HuH-7.5 (cell line): ENCODE data around the gene MFN1.
"Not testable (repeated sequence)": the region's sequence is repeated elsewhere in the genome, so short reads cannot be mapped to it uniquely, and the experiment has no call there.

Source experiments
- DNase-seq: peaks from one replicate; pipeline ENCODE4 v3.0.0; 2011; ENCODE audit warnings: low spot score

The MFN1 gene

DNA sequence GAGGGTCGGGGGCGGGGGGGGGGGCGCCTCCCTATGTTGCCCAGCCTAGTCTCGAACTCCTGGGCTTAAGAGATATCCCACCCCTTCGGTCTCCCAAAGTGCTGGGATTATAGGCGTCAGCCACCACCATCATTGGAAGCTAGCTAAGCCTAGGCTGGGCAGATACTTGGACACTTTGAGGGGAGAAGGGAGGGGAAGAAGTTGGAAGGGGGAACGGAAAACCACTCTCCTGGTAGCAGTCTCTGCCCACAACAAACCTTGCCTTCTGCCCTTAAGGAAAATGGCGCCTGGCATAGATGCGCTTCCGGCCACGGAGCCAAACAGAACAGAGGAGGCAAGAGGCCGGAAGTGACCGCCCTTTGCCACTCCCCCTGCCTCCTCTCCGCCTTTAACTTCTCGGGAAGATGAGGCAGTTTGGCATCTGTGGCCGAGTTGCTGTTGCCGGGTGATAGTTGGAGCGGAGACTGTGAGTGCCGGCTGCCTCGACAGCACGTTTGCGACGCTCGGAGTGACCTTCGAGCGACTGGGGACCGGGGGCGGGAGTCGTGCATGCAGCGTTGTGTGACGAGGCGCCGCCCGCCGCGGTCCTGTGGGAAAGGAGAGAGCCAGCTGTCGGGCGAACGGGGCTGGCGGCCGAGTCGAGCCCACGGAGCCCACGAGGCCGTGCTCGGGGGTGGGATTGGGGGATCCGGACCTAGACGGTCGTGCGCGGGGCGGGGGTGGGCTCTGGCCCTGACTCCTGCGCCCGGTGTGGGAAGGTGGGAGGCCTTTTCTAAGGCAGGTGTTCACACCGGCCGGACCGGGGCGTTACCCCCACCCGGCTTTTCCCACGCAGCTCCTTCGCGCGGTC lies at the start of gene MFN1:
Gene MFN1, plus strand, starts transcription at position 365 of the 850 bp plus-strand sequence. CDS start 1,143 bp downstream, outside the sequence.
- DNase-seq: peak; percentile 64

GRCh38 chr3:179297971-179298725 lies 49.4 kb upstream of the MFN1 start:
- DNase-seq: no peak

DNA sequence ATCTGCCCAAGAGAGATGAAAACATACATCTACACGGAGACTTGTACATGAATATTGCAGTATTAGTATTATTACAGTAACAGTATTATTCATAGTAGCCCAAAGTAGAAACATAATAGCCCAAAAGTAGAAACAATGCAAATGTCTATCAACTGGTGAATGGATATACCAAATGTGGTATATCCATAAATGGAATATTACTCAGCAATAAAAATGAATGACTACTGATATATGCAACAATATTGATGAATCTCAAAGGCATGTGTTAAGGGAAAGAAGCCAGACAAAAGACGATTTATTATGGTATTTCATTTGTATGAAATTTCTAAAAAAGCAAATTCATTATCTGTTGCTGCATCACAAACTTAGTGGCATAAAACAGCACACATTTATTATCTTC lies 48.2 kb upstream of the MFN1 start:
- DNase-seq: no peak

GRCh38 chr3:179299999-179300613 lies 47.4 kb upstream of the MFN1 start:
- DNase-seq: no peak

- DNase-seq: no peak
Observed at GRCh38 chr3:179301645-179302044, 45.9 kb upstream of the MFN1 start.

GRCh38 chr3:179302111-179302510 lies 45.4 kb upstream of the MFN1 start:
- DNase-seq: no peak

GRCh38 chr3:179304605-179305004 lies 42.9 kb upstream of the MFN1 start:
- no peak for DNase-seq

DNA sequence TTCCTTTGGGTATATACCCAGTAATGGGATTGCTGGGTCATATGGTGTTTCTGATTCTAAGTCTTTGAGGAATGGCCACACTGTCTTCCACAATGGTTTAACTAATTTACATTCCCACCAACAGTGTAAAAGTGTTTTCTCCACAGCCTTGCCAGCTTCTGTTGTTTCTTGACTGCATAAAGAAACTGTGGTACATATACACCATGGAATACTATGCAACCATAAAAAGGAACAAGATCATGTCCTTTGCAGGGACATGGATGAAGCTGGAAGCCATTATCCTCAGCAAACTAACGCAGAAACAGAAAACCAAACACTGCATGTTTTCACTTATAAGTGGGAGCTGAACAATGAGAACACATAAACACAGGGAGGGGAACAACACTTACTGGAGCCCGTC lies 40.1 kb upstream of the MFN1 start:
- not testable (repeated sequence) for DNase-seq

DNA sequence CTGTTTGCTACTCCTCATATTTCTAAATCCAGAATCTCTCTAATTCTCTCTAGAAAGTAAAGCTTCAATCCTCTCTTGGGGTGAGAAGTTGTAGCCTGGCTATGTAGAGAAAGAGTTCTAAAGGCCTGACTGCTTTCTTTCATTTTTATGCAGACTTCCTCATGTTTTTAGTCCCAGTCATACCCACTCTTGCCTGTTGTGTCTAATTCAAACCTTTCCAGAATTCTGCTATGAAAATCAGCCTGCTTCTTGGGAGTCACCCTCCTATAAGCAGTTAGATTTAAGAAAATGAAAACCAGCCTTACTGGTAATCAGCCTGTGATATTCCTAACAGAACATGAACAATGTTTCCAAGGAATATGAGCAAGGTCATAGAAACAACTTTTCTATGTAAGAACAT lies 39.5 kb upstream of the MFN1 start:
- DNase-seq: no peak

GRCh38 chr3:179309225-179310078 lies 38.1 kb upstream of the MFN1 start:
- no peak for DNase-seq

DNA sequence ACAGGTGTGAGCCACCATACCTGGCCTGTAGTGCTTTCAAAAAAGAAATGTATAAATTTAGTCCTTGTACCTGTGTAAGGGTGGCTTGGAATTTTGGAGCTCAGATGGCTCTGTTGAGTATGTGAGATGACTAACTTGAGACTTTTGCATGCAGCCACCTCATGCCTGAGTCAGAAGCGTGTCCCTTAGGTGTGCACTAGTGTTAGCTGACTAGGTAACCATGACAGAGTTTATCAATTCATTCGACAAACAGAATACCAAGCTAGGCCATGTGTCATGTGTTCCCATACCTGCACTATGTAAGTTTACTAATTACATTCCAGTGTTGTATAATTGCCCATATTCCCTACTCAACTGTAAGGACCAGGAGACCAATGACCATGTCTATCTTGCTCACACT lies 28.6 kb upstream of the MFN1 start:
- DNase-seq: no peak

- peak; percentile 38 for DNase-seq
Observed at GRCh38 chr3:179321668-179322285, 25.7 kb upstream of the MFN1 start.

DNA sequence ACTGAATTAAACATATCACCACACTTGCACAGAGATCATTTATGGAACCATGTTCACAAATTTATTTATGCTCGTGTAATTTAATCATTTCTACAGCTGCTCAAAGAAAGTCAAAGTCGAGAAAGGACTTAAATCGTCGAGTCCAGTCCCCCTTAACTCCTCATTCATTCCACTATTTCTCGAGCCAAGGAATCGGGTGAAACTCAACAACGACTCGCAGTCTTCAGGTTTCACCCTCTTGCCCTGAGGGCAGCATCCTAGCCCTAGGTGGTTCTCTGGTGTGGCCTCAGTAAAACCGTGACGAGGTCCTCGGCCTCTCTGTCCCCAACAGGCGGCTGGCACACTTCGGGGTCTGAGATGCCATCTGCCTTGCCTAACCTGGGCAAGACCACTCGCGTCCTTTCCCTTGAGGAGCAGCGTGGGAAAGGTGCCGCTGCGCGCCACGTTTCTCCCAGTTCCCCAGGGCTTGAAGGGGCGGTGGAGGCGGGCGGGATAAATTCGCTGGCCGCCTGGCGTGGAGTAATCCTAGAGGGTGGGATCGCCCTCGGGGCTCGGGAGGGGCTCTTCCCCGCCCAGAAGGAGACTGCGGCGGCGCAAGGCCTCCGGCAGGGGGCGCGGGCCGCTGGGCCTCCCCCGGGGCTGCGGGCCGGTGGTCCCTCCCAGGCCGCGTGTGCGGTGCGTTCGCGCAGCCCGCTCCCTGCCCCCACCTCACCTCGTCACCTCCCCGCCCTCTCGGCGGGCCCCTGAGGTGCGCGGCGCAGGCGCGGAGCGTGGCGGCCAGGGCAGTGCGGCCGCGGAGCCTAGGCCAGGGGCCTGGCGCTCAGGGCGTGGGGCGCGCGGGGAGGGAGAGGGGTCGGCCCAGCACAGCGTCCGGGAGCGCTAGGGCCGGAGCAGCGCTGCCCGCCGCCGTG lies 25.0 kb upstream of the MFN1 start, which contains the start of gene ZNF639:
Gene ZNF639, plus strand, starts transcription at position 746 of the 911 bp plus-strand sequence. CDS start 5,263 bp downstream, outside the sequence.
- DNase-seq: peak; percentile 87

GRCh38 chr3:179323197-179324110 lies 24.1 kb upstream of the MFN1 start:
- peak; percentile 42 for DNase-seq

GRCh38 chr3:179324270-179324754 lies 23.2 kb upstream of the MFN1 start:
- DNase-seq: no peak

DNA sequence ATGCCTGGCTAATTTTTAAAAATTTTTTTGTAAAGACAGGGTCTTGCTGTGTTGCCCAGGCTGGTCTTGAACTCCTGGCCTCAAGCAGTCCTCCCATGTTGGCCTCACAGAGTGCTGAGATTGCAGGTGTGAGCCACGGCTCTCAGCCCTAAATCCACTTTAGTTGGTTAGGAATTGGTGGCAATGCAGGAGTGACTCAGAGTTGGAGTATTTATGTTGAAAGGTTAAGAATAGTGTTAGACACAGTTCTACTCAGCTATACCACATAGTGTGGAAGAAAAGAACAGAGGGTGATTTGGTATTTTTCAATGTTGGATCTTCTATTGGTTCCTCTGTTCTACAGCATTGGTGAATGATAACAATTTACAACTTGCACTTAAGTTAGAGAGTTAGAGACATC lies 17.1 kb upstream of the MFN1 start:
- no peak for DNase-seq

DNA sequence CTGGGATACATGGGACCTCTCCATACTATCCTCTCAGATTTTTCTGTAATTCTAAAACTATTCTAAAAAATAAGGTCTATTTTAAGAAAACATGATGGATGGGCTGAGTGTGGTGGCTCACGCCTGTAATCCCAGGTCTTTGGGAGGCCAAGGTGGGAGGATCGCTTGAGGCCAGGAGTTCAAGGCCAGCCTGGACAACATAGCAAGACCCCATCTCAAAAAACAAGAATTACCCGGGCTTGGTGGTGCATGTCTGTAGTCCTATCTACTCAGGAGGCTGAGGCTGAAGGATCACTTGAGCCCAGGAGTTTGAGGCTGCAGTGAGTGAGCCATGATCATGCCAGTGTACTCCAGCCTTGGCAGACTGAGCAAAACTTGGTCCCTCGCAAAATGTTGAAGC lies 15.3 kb upstream of the MFN1 start:
- DNase-seq: no peak

GRCh38 chr3:179333084-179333483 lies 14.4 kb upstream of the MFN1 start:
- DNase-seq: no peak
